Sigmoid colon (tissue), 3 donors: ENCODE results near the gene NUTF2.

ENCODE experiments used
- POLR2A ChIP-seq, 2 donors: fragments of 450-650 bp; IDR thresholded peaks; one replicate each; pipeline ENCODE4 v1.6.1; 2016; ENCODE audit warnings: antibody characterized with exemption in 2 of 2, mild to moderate bottlenecking in 2 of 2, moderate library complexity in 2 of 2
- TF ChIP-seq, protein P1 (sequence below), 4 experiments: fragments of 450-650 bp in 3 of 4; fragments of 200-600 bp in 1 of 4; IDR thresholded peaks; one replicate each; pipeline ENCODE4 v1.5.1; 2016 to 2019; ENCODE audit warnings: antibody characterized with exemption in 4 of 4, mild to moderate bottlenecking in 3 of 4, moderate library complexity in 2 of 4

DNA sequence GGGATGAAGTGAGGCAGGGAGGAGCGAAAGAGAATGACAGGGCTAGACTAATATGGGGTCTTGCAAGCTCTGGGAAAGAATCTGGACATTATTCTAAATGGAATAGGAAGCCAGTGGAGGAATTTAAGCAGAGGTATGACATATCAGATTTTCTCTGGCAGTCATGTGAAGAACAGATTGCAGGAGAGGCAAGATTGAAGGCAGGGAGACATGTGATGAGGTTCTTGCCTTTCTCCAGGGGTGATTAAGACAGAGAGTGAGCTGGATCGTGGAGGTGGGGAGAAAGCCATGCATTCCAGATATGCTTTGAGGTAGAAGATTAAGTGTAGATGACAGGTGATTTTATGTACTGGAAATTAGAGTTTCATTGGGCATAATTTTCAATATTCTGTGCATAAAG lies 8.9 kb upstream of the NUTF2 start:
- TF ChIP-seq POLR2A (IDR thresholded peaks at IDR 0.05) = no peak
- TF ChIP-seq, protein P1, sequence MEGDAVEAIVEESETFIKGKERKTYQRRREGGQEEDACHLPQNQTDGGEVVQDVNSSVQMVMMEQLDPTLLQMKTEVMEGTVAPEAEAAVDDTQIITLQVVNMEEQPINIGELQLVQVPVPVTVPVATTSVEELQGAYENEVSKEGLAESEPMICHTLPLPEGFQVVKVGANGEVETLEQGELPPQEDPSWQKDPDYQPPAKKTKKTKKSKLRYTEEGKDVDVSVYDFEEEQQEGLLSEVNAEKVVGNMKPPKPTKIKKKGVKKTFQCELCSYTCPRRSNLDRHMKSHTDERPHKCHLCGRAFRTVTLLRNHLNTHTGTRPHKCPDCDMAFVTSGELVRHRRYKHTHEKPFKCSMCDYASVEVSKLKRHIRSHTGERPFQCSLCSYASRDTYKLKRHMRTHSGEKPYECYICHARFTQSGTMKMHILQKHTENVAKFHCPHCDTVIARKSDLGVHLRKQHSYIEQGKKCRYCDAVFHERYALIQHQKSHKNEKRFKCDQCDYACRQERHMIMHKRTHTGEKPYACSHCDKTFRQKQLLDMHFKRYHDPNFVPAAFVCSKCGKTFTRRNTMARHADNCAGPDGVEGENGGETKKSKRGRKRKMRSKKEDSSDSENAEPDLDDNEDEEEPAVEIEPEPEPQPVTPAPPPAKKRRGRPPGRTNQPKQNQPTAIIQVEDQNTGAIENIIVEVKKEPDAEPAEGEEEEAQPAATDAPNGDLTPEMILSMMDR (IDR thresholded peaks at IDR 0.05) = no peak
